HepG2 (cell line): ENCODE measurements around the gene STK36. TPM values are rescaled to one million over a fixed set of nuclear protein-coding genes. Genes with fewer than 3 reads are reported as not detected.

ENCODE experiments used
- ATAC-seq: fragments of 200-7000 bp; cut with Tn5 transposase; 3 replicates; pipeline ENCODE4 v1.9.1; 2020; ENCODE audit warnings: mild to moderate bottlenecking, moderate library complexity
- BruUV-seq: library from RNA; stranded (reverse); fragments of 400-500 nt; replicated peaks from 2 replicates; lab custom pipeline; 2021; lab: Mats Ljungman, UMichigan
- CTCF ChIA-PET: fragments of 300-600 bp; formaldehyde crosslinking; extraction: SDS; loops from one replicate; lab custom pipeline; 2021; ENCODE audit warnings: low total read pairs, inconsistent platforms, low intra/inter-chr PET ratio; lab: Yijun Ruan, JAX
- POLR2A ChIA-PET: fragments of 350-600 bp; sonication (Branson Sonifier 250); formaldehyde crosslinking; loops from one replicate; lab custom pipeline; 2020; ENCODE audit warnings: antibody characterized with exemption, inconsistent platforms; lab: Yijun Ruan, JAX
- DNase-seq: peaks from one replicate; pipeline ENCODE4 v3.0.0-alpha.2; 2015; ENCODE audit warnings: low spot score
- FAIRE-seq: peaks from 3 replicates; lab custom pipeline; 2011; peaks lifted over from hg19 to GRCh38; lab: Jason Lieb, UNC
- H2AFZ ChIP-seq: one replicate; pipeline ENCODE4 v1.6.1; 2011; ENCODE audit warnings: low read length, inconsistent platforms
- H3K27ac ChIP-seq: fragments of 300-600 bp; 3 replicates; pipeline ENCODE4 v1.8.0; 2011; ENCODE audit warnings: mixed run types, mild to moderate bottlenecking, mixed read lengths, low read length, inconsistent platforms; ENCODE audit not compliant: insufficient read depth; ENCODE audit errors: extremely low read length
- H3K27me3 ChIP-seq, 2 experiments: fragments of 200-600 bp in 1 of 2; 2 replicates in 1 of 2; 3 replicates in 1 of 2; pipeline versions ENCODE4 v1.6.0 to v1.8.0; 2011; ENCODE audit warnings: low read length in 2 of 2, mild to moderate bottlenecking in 2 of 2, moderate library complexity in 2 of 2, inconsistent platforms in 1 of 2; ENCODE audit not compliant: insufficient read depth in 2 of 2, control insufficient read depth in 1 of 2
- H3K36me3 ChIP-seq, 2 experiments: fragments of 200-600 bp in 1 of 2; replicated peaks in 1 of 2; 2 replicates in 1 of 2; 3 replicates in 1 of 2; pipeline versions ENCODE4 v1.5.1 to v1.8.0; 2011; ENCODE audit warnings: low read length in 2 of 2, inconsistent platforms in 1 of 2; ENCODE audit not compliant: insufficient read depth in 2 of 2, control insufficient read depth in 1 of 2
- H3K4me1 ChIP-seq: 2 replicates; pipeline ENCODE4 v1.5.1; 2012; ENCODE audit warnings: low read length, inconsistent platforms; ENCODE audit not compliant: insufficient read depth
- H3K4me2 ChIP-seq: 2 replicates; pipeline ENCODE4 v1.6.0; 2011; ENCODE audit warnings: low read depth, low read length, inconsistent platforms
- H3K4me3 ChIP-seq, 3 experiments: fragments of 200-600 bp in 1 of 3; sonication (generic), shearing (Covaris generic) in 1 of 3; replicated peaks in 1 of 3; 2 replicates each; pipeline ENCODE4 v1.5.1; 2011 to 2016; ENCODE audit warnings: low read length in 3 of 3, inconsistent platforms in 2 of 3, low read depth in 2 of 3, mild to moderate bottlenecking in 2 of 3, control low read depth in 1 of 3, mixed read lengths in 1 of 3; ENCODE audit not compliant: insufficient read depth in 1 of 3
- H3K79me2 ChIP-seq: one replicate; pipeline ENCODE4 v1.6.1; 2011; ENCODE audit warnings: low read length, inconsistent platforms; ENCODE audit not compliant: insufficient read depth
- H3K9ac ChIP-seq: 2 replicates; pipeline ENCODE4 v1.6.0; 2011; ENCODE audit warnings: mild to moderate bottlenecking, low read depth, low read length, inconsistent platforms; ENCODE audit not compliant: insufficient read depth
- H3K9me3 ChIP-seq: 2 replicates; pipeline ENCODE4 v1.5.1; 2012; ENCODE audit warnings: mild to moderate bottlenecking, low read length
- H4K20me1 ChIP-seq: 2 replicates; pipeline ENCODE4 v1.6.0; 2011; ENCODE audit warnings: inconsistent platforms, mild to moderate bottlenecking, low read length, moderate library complexity; ENCODE audit not compliant: insufficient read depth
- DRAP1 ChIP-seq: IDR thresholded peaks from 2 replicates; pipeline ENCODE4 v1.6.1; 2016; ENCODE audit warnings: missing genetic modification reagents, missing compliant biosample characterization
- E2F5 ChIP-seq: sonication (generic); formaldehyde crosslinking; conservative IDR thresholded peaks from 2 replicates; pipeline ENCODE4 v1.4.0; 2020; ENCODE audit warnings: missing genetic modification reagents
- KMT2B ChIP-seq: IDR thresholded peaks from 2 replicates; pipeline ENCODE4 v1.6.1; 2016; ENCODE audit warnings: missing genetic modification reagents, missing compliant biosample characterization
- MAZ ChIP-seq, 2 experiments: sonication (generic) in 1 of 2; formaldehyde crosslinking in 1 of 2; IDR thresholded peaks; 2 replicates each; pipeline versions ENCODE4 v1.5.0 to v1.6.1; 2012 to 2020; ENCODE audit warnings: low read depth in 2 of 2, mild to moderate bottlenecking in 2 of 2, borderline replicate concordance in 1 of 2, improper control_type of control experiment in 1 of 2, low read length in 1 of 2, missing genetic modification reagents in 1 of 2, moderate library complexity in 1 of 2
- NBN ChIP-seq: fragments of 450-650 bp; conservative IDR thresholded peaks from 2 replicates; pipeline ENCODE4 v1.6.1; 2017
- POLR2A ChIP-seq, 2 experiments: IDR thresholded peaks; 2 replicates each; pipeline ENCODE4 v1.6.1; 2011; ENCODE audit warnings: low read depth in 2 of 2, low read length in 2 of 2, mild to moderate bottlenecking in 1 of 2, moderate library complexity in 1 of 2; ENCODE audit not compliant: insufficient read depth in 1 of 2
- POLR2AphosphoS2 ChIP-seq: IDR thresholded peaks from 2 replicates; pipeline ENCODE4 v1.6.1; 2011; ENCODE audit warnings: low read depth, low read length, improper control_type of control experiment
- REST ChIP-seq, 2 experiments: IDR thresholded peaks; 2 replicates each; pipeline ENCODE4 v1.6.1; 2011 to 2012; ENCODE audit warnings: low read length in 2 of 2, borderline replicate concordance in 1 of 2, low read depth in 1 of 2, mild to moderate bottlenecking in 1 of 2, moderate library complexity in 1 of 2
- SKIL ChIP-seq: sonication (generic); formaldehyde crosslinking; IDR thresholded peaks from 2 replicates; pipeline ENCODE4 v1.8.0; 2022; ENCODE audit warnings: missing genetic modification reagents, mild to moderate bottlenecking, moderate library complexity, borderline replicate concordance
- TEAD2 ChIP-seq: sonication (generic); formaldehyde crosslinking; IDR thresholded peaks from 2 replicates; pipeline ENCODE4 v1.9.0; 2021; ENCODE audit warnings: missing genetic modification reagents
- ZNF354B ChIP-seq: sonication (generic); formaldehyde crosslinking; IDR thresholded peaks from 2 replicates; pipeline ENCODE4 v1.8.0; 2022; ENCODE audit warnings: mild to moderate bottlenecking, missing genetic modification reagents
- WGBS: methylation state at CpG from one replicate; pipeline ENCODE4 v1.1.6; 2017; ENCODE audit warnings: low lambda C conversion rate; 5-methylcytosine and 5-hydroxymethylcytosine counted together
- in situ Hi-C: cut with HindIII; loops from 2 replicates; pipeline ENCODE4 v1.10.0; 2017; ENCODE audit warnings: low pct_unique_long_range_greater_than_20kb; ENCODE audit not compliant: extremely low pct_ligation_motif_present
- intact Hi-C: fragments of 100-400 bp; cut with micrococcal nuclease; formaldehyde crosslinking; loops from one replicate; pipeline ENCODE4 v1.10.0; 2022; ENCODE audit not compliant: unreplicated experiment
- polyA plus RNA-seq, 8 experiments: library from polyadenylated mRNA; depleted of rRNA in 3 of 8; stranded (reverse) in 7 of 8; unstranded in 1 of 8; fragments of >200 nt; fragmentation: Illumina TruSeq in 4 of 8; extraction: Trizol in 4 of 8; gene quantifications; 2 replicates each; pipeline versions ENCODE4 v1.2.1 to v1.2.3, GENCODE V29; 2011 to 2016; ENCODE audit warnings: low read depth in 4 of 8, missing spikeins in 1 of 8, mixed read lengths in 1 of 8; ENCODE audit not compliant: insufficient read depth in 1 of 8
- total RNA-seq, 5 experiments: library from RNA; depleted of rRNA; stranded (reverse); fragments of >200 nt; fragmentation: Illumina TruSeq; extraction: Trizol; gene quantifications; 2 replicates each; pipeline ENCODE4 v1.2.3, GENCODE V29; 2016; ENCODE audit warnings: low read depth in 1 of 5

Gene STK36
- total and polyA plus RNA-seq, 2 of the 13 experiments (the other 11 are each of a cell fraction or from before 2014, with no cell fraction given) = 45.9 to 83.5 TPM

GRCh38 chr2:218679119-218679518 is 7.2 kb downstream of the STK36 start:
- no TSS peak for BruUV-seq
- WGBS = 86% methylated on average over 4 of the region's 4 CpGs
- ChIA-PET CTCF (no interaction called here), POLR2A (no interaction called here)
- FAIRE-seq (no peak), ATAC-seq (no peak), DNase-seq (no peak)
- Histone ChIP-seq H4K20me1 (no peaks in the 10 kb centered on the region), H3K9ac (no peak overlapping the region), H3K27ac (no peak overlapping the region), H3K36me3 (peaks cover 16 to 26% of the 10 kb centered on the region in 2 experiments; a peak in 4 of 5 replicates), H3K4me2 (no peak overlapping the region), H3K4me1 (no peaks in the 10 kb centered on the region), H3K4me3 (no peak overlapping the region), H3K9me3 (no peaks in the 10 kb centered on the region), H3K27me3 (no peaks in the 10 kb centered on the region), H2AFZ (no peak overlapping the region), H3K79me2 (no peaks in the 10 kb centered on the region)
- intact Hi-C loops (no loop called here), in situ Hi-C loops (no loop called here)
- TF ChIP-seq ZNF354B = no peak
- TF ChIP-seq POLR2A (IDR thresholded peaks at IDR 0.05; ENCODE audit: insufficient read depth in 1 of 2, low read depth in 2 of 2, low read length in 2 of 2) = no peak
- TF ChIP-seq DRAP1 (CRISPR knock-in tag) = no peak

- no peak for ATAC-seq
- Histone ChIP-seq H3K4me3 (no peak overlapping the region), H3K9ac (no peak overlapping the region), H3K4me1 (no peaks in the 10 kb centered on the region), H3K4me2 (no peak overlapping the region), H2AFZ (no peak overlapping the region), H4K20me1 (no peaks in the 10 kb centered on the region), H3K27ac (no peak overlapping the region), H3K27me3 (no peaks in the 10 kb centered on the region), H3K36me3 (peaks cover 15 to 29% of the 10 kb centered on the region in 2 experiments; a peak in 4 of 5 replicates), H3K79me2 (no peaks in the 10 kb centered on the region), H3K9me3 (no peaks in the 10 kb centered on the region)
- CTCF ChIA-PET = no interaction called here
- WGBS = 75% methylated on average over 3 of the region's 3 CpGs
- intact Hi-C loops = no loop called here
- BruUV-seq = no TSS peak
- POLR2A ChIA-PET = interaction anchor here (1.4 kb wide), 1 partner anchor 8 kb away, joined by 3 read pairs; the partner anchor contains the start of genes RNF25 and STK36
- in situ Hi-C loops = no loop called here
- no peak for FAIRE-seq
- no peak for DNase-seq
- no peak for TF ChIP-seq POLR2AphosphoS2
- no peak for TF ChIP-seq MAZ (IDR thresholded peaks at IDR 0.05; ENCODE audit: borderline replicate concordance, low read depth, low read length)
- TF ChIP-seq MAZ (CRISPR knock-in tag; IDR thresholded peaks at IDR 0.05; ENCODE audit: low read depth) = no peak
- TF ChIP-seq NBN = no peak
- TF ChIP-seq SKIL (CRISPR knock-in tag) = no peak
- no peak for TF ChIP-seq REST (IDR thresholded peaks at IDR 0.05; ENCODE audit: borderline replicate concordance in 1 of 2, low read depth in 1 of 2, low read length in 2 of 2)
- no peak for TF ChIP-seq E2F5
- no peak for TF ChIP-seq TEAD2 (CRISPR knock-in tag)
- TF ChIP-seq KMT2B (CRISPR knock-in tag) = no peak
Measured at GRCh38 chr2:218680061-218680460, 8.2 kb downstream of the STK36 start.
